ENCODE results near the gene CRYGS. TPM values are rescaled to one million over a fixed set of nuclear protein-coding genes. Genes with fewer than 3 reads are reported as not detected.
A peak's percentile ranks its signal among the peaks of the same experiment; 100 is the strongest.

The CRYGS gene
- total and polyA plus RNA-seq, 2 donors (not counting 1 experiment from before 2014, with no cell fraction given), result 3.6 to 10.9 TPM

DNA sequence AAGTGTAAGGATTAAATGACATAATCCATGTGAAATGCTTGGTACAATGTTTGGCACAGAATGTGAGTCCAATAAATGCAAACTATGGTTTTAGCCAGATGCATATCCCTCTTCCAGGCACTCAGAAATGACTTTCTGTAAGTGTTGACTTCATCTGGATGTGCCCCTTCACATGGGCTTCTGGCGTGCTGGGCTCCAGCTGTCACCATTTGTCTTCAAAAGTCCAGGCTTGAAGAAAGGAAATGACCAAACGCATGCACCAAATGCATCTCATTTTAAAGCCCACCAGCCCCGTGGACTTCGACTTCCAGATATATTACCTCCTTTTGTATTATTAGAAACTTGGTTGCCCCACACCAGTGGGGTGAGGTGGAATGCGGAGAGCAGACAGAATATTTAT, 23.7 kb downstream of the CRYGS start:
- no peaks in the 10 kb centered on the region for H4K20me1 ChIP-seq (ENCODE audit: control insufficient read depth, insufficient read depth, low read length, poor library complexity, severe bottlenecking)
- ChIA-PET CTCF (interaction anchor here (1.0 to 5.7 kb wide), 4 partner anchors 10 to 261 kb away, joined by 3 to 56 read pairs (median 7); no protein-coding TSS in a partner anchor), POLR2A (interaction anchor here (0.9 kb wide), 1 partner anchor 14 kb away, joined by 3 read pairs; no protein-coding TSS in a partner anchor)
- no peaks in the 10 kb centered on the region for H3K36me3 ChIP-seq (replicated peaks in 1 of 2; ENCODE audit: control extremely low read depth in 1 of 2, control insufficient read depth in 1 of 2, extremely low read depth in 1 of 2, insufficient read depth in 2 of 2, low read length in 1 of 2)
- no peak overlapping the region for H3K4me3 ChIP-seq (ENCODE audit: control extremely low read depth in 1 of 5, extremely low read depth in 1 of 5, insufficient read depth in 1 of 5, low read depth in 2 of 5, low read length in 4 of 5)
- H2AFZ ChIP-seq (ENCODE audit: insufficient read depth, low read depth, low read length, poor library complexity, severe bottlenecking), result no peak overlapping the region
- ATAC-seq (ENCODE audit: low read depth) (no peak), DNase-seq (no peak)
- H3K4me3 Mint-ChIP-seq, result peak overlapping the region; percentile 5
- H3K4me1 Mint-ChIP-seq, result peaks cover 68% of the 10 kb centered on the region
- peaks cover 0 to 7% (median 0%) of the 10 kb centered on the region in 4 experiments for H3K27me3 ChIP-seq (replicated peaks in 1 of 4; ENCODE audit: control extremely low read depth in 1 of 4, control insufficient read depth in 3 of 4, insufficient read depth in 4 of 4, low read length in 3 of 4)
- no peaks in the 10 kb centered on the region for H3K79me2 ChIP-seq (ENCODE audit: control insufficient read depth, insufficient read depth, low read length)
- peaks cover 0 to 8% (median 0%) of the 10 kb centered on the region in 3 donors for H3K9me3 ChIP-seq (ENCODE audit: control extremely low read depth in 1 of 3, control insufficient read depth in 2 of 3, insufficient read depth in 1 of 3, low read length in 2 of 3)
- H3K27me3 Mint-ChIP-seq, result peaks cover 3% of the 10 kb centered on the region
- WGBS (ENCODE audit: insufficient coverage), result 100% methylated on average over 1 of the region's 5 CpGs
- H3K4me1 ChIP-seq (ENCODE audit: control insufficient read depth in 2 of 2, insufficient read depth in 2 of 2, low read length in 2 of 2), result peaks cover 51 to 58% of the 10 kb centered on the region in 2 donors
- intact Hi-C loops (cut with micrococcal nuclease), result no loop called here
- H3K27ac ChIP-seq (ENCODE audit: low read length in 2 of 2), result peak overlapping the region in 1 of 2 donors; percentile 64
- H3K4me2 ChIP-seq (replicated peaks; ENCODE audit: low read depth, low read length, poor library complexity, severe bottlenecking), result no peak overlapping the region
- H3K27ac Mint-ChIP-seq, result peak overlapping the region; percentile 88
- no peak for TF ChIP-seq EZH2 (IDR thresholded peaks at IDR 0.05; ENCODE audit: borderline replicate concordance, insufficient read depth, low read depth, low read length, poor library complexity, severe bottlenecking)
- TF ChIP-seq, protein P1, sequence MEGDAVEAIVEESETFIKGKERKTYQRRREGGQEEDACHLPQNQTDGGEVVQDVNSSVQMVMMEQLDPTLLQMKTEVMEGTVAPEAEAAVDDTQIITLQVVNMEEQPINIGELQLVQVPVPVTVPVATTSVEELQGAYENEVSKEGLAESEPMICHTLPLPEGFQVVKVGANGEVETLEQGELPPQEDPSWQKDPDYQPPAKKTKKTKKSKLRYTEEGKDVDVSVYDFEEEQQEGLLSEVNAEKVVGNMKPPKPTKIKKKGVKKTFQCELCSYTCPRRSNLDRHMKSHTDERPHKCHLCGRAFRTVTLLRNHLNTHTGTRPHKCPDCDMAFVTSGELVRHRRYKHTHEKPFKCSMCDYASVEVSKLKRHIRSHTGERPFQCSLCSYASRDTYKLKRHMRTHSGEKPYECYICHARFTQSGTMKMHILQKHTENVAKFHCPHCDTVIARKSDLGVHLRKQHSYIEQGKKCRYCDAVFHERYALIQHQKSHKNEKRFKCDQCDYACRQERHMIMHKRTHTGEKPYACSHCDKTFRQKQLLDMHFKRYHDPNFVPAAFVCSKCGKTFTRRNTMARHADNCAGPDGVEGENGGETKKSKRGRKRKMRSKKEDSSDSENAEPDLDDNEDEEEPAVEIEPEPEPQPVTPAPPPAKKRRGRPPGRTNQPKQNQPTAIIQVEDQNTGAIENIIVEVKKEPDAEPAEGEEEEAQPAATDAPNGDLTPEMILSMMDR (IDR thresholded peaks at IDR 0.05), result no peak
- no peak overlapping the region for H3K9ac ChIP-seq (ENCODE audit: low read length)
- peaks cover 2% of the 10 kb centered on the region for H3K9me3 Mint-ChIP-seq (ENCODE audit: insufficient read depth)

DNA sequence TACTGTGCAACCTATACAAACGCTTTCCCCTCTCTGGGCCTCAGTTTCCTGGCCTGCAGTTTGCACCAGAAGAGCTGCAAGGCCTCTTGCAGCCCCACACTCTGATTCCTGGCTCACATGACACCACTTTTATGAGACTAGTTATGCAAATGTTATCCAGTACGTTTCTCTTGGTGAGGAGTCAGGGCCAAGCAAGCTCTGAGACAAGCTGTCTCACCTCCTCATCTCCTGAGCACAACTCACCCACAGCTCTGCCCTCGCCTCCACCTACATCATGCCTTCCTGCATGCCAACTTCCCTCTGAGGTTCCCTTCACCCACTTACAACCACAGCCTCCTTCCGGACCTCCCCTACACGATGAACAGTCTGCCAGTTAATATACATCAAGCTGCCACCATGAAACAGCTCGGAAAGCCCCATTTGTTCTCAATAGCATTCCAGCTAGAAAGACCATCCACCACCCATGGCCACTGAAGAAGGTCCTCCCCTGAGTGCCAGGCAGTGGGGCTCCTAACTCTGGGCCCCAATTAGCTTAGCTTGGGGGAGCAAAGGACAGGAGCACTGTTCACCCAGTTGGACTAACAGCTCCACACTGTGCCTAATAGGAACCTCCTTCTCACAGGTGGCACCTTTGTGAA, 25.0 kb downstream of the CRYGS start:
- no peak overlapping the region for H3K9ac ChIP-seq (ENCODE audit: low read length)
- POLR2A ChIA-PET, result interaction anchor here (1.2 kb wide), 1 partner anchor 21 kb away, joined by 3 read pairs; no protein-coding TSS in a partner anchor
- H4K20me1 ChIP-seq (ENCODE audit: control insufficient read depth, insufficient read depth, low read length, poor library complexity, severe bottlenecking), result no peaks in the 10 kb centered on the region
- ATAC-seq (ENCODE audit: low read depth) (peak; percentile 83), DNase-seq (peak; percentile 79)
- Mint-ChIP-seq H3K4me3 (peak overlapping the region; percentile 47), H3K4me1 (peaks cover 73% of the 10 kb centered on the region), H3K9me3 (ENCODE audit: insufficient read depth) (peaks cover 2% of the 10 kb centered on the region), H3K27me3 (peaks cover 3% of the 10 kb centered on the region), H3K27ac (peak overlapping the region; percentile 80)
- H3K79me2 ChIP-seq (ENCODE audit: control insufficient read depth, insufficient read depth, low read length), result no peaks in the 10 kb centered on the region
- intact Hi-C loops (cut with micrococcal nuclease), result loop anchor here (2.0 kb wide), 1 partner anchor 16 kb away; no protein-coding TSS in a partner anchor
- peaks cover 0 to 12% (median 0%) of the 10 kb centered on the region in 4 experiments for H3K27me3 ChIP-seq (replicated peaks in 1 of 4; ENCODE audit: control extremely low read depth in 1 of 4, control insufficient read depth in 3 of 4, insufficient read depth in 4 of 4, low read length in 3 of 4)
- peaks cover 0 to 8% (median 0%) of the 10 kb centered on the region in 3 donors for H3K9me3 ChIP-seq (ENCODE audit: control extremely low read depth in 1 of 3, control insufficient read depth in 2 of 3, insufficient read depth in 1 of 3, low read length in 2 of 3)
- no peak for TF ChIP-seq EZH2 (IDR thresholded peaks at IDR 0.05; ENCODE audit: borderline replicate concordance, insufficient read depth, low read depth, low read length, poor library complexity, severe bottlenecking)
- H2AFZ ChIP-seq (ENCODE audit: insufficient read depth, low read depth, low read length, poor library complexity, severe bottlenecking), result peak overlapping the region; percentile 1
- H3K4me2 ChIP-seq (replicated peaks; ENCODE audit: low read depth, low read length, poor library complexity, severe bottlenecking), result peak overlapping the region; percentile 44
- H3K27ac ChIP-seq (ENCODE audit: low read length in 2 of 2), result peak overlapping the region; percentile 24 to 77
- no peaks in the 10 kb centered on the region for H3K36me3 ChIP-seq (replicated peaks in 1 of 2; ENCODE audit: control extremely low read depth in 1 of 2, control insufficient read depth in 1 of 2, extremely low read depth in 1 of 2, insufficient read depth in 2 of 2, low read length in 1 of 2)
- H3K4me3 ChIP-seq (ENCODE audit: control extremely low read depth in 1 of 5, extremely low read depth in 1 of 5, insufficient read depth in 1 of 5, low read depth in 2 of 5, low read length in 4 of 5), result peak overlapping the region in 1 of 5 experiments; percentile 0
- 0% methylated on average over 5 of the region's 6 CpGs for WGBS (ENCODE audit: insufficient coverage)
- CTCF ChIA-PET, result interaction anchor here (1.1 to 5.7 kb wide), 9 partner anchors 9 to 264 kb away, joined by 3 to 56 read pairs (median 6); no protein-coding TSS in a partner anchor
- H3K4me1 ChIP-seq (ENCODE audit: control insufficient read depth in 2 of 2, insufficient read depth in 2 of 2, low read length in 2 of 2), result peaks cover 55 to 62% of the 10 kb centered on the region in 2 donors
